AG04449 (cell line): ENCODE results near the gene ASCC3.

Source experiments
- CTCF ChIA-PET: fragments of 350-600 bp; formaldehyde crosslinking; extraction: SDS; loops from one replicate; lab custom pipeline; 2021; ENCODE audit warnings: antibody characterized with exemption; lab: Yijun Ruan, JAX
- POLR2A ChIA-PET: fragments of 400-600, 350-600 bp; formaldehyde crosslinking; extraction: SDS; loops from one replicate; lab custom pipeline; 2020; ENCODE audit warnings: antibody characterized with exemption, inconsistent platforms; lab: Yijun Ruan, JAX
- DNase-seq: peaks from one replicate; pipeline ENCODE4 v3.0.0-alpha.2; 2010; ENCODE audit warnings: low read depth, low spot score
- H3K4me3 ChIP-seq: 2 replicates; pipeline ENCODE4 v1.5.1; 2011; ENCODE audit warnings: low read depth, mild to moderate bottlenecking, control low read depth, low read length
- TF ChIP-seq, protein P1 (sequence below): IDR thresholded peaks from one replicate; pipeline ENCODE4 v1.5.1; 2011; ENCODE audit warnings: mild to moderate bottlenecking, moderate library complexity, low read length, control low read depth, inconsistent platforms; ENCODE audit not compliant: insufficient read depth; ENCODE audit errors: missing control alignments

Gene ASCC3

DNA sequence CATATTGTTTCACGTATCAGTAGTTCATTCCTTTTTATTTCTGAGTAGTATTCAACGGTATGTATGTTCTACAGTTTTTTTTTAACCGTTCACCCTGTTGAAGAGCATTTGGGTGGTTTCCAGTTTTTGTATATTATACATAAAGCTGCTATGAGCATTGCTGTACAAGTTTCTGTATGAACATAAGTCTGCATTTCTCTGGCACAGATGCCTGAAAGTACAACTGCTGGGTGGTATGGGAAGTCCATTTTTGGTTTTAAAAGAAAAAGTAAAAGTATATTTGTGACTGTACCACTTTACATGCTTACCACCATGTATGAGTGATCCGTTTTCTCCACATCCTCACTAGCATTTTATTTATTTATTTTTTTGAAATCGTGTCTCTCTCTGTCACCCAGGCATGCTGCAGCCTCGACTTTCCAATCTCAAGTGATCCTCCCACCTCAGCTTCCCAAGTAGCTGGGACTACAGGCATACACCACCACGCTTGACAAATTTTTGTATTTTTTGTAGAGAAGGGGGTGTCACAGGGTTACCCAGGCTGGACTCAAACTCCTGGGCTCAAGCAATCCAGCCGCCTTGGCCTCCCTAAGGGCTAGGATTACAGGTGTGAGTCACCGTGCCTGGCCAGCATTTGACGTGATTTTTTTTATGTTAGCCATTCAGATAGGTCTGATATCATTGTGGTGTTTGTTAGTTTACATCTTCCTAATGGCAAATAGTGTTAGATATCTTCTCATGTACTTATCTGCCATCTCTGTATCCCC, 405.4 kb downstream of the ASCC3 start:
- CTCF ChIA-PET: interaction anchor here (1.2 to 11.4 kb wide), 6 partner anchors 9 to 368 kb away, joined by 3 to 180 read pairs (median 5); no protein-coding TSS in a partner anchor

DNA sequence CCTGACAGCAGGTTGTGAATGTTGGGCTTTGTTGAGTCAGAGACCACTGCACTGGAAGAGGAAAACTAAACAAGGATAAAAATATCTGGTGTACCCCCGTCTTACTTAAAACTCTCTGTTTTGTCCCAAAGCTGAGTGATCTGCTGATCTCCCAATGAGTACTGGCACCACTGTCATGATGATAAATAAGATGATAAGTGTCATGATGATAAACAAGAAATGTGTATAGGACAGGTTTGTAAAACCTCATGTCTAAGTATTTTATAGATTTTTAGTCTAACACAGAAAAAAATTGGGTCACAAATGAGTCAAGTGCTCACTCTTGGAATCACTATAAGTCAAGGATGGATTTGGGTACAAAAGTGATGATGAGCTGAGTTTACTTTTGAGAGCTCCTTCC, 407.9 kb downstream of the ASCC3 start:
- no peak overlapping the region for H3K4me3 ChIP-seq
- ChIA-PET POLR2A (interaction anchor here (2.0 kb wide), 1 partner anchor 8 kb away, joined by 7 read pairs; the partner anchor contains the start of gene SIM1), CTCF (interaction anchor here (0.9 to 11.4 kb wide), 5 partner anchors 11 to 360 kb away, joined by 3 to 180 read pairs (median 6); no protein-coding TSS in a partner anchor)
- TF ChIP-seq, protein P1, sequence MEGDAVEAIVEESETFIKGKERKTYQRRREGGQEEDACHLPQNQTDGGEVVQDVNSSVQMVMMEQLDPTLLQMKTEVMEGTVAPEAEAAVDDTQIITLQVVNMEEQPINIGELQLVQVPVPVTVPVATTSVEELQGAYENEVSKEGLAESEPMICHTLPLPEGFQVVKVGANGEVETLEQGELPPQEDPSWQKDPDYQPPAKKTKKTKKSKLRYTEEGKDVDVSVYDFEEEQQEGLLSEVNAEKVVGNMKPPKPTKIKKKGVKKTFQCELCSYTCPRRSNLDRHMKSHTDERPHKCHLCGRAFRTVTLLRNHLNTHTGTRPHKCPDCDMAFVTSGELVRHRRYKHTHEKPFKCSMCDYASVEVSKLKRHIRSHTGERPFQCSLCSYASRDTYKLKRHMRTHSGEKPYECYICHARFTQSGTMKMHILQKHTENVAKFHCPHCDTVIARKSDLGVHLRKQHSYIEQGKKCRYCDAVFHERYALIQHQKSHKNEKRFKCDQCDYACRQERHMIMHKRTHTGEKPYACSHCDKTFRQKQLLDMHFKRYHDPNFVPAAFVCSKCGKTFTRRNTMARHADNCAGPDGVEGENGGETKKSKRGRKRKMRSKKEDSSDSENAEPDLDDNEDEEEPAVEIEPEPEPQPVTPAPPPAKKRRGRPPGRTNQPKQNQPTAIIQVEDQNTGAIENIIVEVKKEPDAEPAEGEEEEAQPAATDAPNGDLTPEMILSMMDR: no peak
- DNase-seq: no peak

More for the DNA sequence above, 405.4 kb downstream of the ASCC3 start:
- TF ChIP-seq, protein P1: no peak
- no peak overlapping the region for H3K4me3 ChIP-seq
- no peak for DNase-seq
- POLR2A ChIA-PET: no interaction called here

DNA sequence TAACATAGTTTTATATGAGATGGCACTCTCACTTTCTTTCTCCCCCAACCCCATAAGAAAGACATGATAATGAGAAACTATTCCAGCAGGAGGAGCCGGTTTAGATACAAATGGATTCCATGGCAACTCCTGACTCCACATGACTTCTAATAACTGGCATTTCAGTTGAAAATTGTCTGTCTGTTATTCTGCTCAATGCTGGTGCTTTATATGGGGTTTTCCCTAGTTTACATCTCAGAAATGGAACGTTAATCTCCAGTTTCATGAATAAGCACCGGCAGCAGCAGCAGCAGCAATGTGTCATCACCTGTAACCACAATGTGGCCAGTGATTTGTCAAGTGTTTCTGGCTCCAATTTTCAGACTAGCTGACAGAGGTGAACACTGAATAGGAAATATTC, 408.5 kb downstream of the ASCC3 start:
- no peak overlapping the region for H3K4me3 ChIP-seq
- DNase-seq: no peak
- POLR2A ChIA-PET: interaction anchor here (2.0 kb wide), 1 partner anchor 8 kb away, joined by 7 read pairs; the partner anchor contains the start of gene SIM1
- CTCF ChIA-PET: interaction anchor here (0.9 to 11.4 kb wide), 4 partner anchors 10 to 359 kb away, joined by 3 to 180 read pairs (median 8); no protein-coding TSS in a partner anchor
- TF ChIP-seq, protein P1: no peak

DNA sequence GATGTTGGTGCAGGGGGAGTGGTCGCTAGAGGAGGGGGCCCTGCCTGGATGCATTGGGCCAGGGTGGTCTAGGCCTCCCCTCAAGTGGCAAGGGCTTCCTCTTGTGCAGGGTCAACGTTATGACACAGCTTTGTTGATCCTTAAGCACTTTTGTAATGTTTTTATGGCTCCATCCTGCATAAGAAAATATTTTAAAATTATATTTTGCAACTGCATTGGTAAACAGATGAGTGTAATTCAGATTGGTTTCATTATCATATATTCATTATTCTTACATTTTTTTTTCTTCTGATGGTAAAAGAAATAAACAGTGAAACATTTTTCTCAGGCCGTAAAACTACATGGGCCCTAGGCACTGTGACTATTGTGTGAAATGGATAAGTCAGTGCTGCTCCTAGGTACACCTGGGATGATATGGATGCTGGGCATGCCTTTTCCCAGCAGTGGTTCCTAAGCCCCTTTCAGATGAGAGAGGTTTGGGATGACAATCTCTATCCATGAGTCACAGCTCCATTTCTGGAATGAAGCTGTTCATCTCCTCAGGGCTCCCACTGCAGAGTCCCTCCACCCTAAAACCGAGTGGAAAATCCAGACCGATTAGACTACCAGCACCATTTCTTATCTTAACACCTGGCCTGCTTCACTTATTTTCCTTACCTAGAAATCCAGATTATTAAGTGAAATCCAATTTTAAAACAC, 410.6 kb downstream of the ASCC3 start:
- no peak overlapping the region for H3K4me3 ChIP-seq
- POLR2A ChIA-PET: no interaction called here
- no peak for DNase-seq
- TF ChIP-seq, protein P1: no peak
- CTCF ChIA-PET: interaction anchor here (0.9 to 11.4 kb wide), 6 partner anchors 9 to 363 kb away, joined by 3 to 180 read pairs (median 4); no protein-coding TSS in a partner anchor

DNA sequence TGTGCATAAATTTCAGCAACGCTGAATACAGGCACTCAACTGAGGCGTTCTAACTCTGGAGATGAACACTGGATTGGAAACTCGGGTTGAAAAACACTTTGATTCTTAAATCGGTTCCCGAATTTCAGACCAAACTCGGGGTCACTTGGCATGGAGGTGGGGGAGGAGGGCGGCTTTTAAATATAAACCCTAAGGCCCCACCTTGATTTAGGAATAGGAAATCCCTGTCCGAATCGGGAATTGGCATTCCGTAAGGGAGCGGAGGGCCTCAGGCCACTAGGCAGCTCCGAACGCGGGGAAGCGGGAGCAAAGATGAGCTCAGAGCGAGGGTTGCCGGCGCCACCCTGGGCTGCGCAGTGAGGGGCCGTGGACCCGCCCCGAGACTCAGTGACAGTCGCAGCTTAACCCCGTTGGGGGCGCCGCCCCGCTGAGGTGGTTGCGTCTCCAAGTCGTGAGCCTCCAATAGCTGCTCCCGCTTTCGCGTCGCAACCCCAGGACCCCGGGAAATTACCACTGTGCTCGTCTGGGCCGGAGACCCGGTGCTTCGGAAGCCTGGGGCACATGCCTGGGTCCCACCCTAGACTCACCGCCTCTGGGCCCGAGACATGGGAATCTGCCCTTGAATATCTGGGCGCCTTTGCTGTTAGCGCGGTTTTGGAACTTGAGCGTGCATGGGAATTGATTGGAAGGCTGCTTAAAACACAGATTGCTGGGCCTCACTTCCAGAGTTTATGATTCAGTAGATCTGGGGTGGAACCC, 411.8 kb downstream of the ASCC3 start:
- no peak for DNase-seq
- TF ChIP-seq, protein P1: no peak
- no peak overlapping the region for H3K4me3 ChIP-seq
- CTCF ChIA-PET: interaction anchor here (0.9 to 1.5 kb wide), 2 partner anchors 8 to 195 kb away, joined by 4 read pairs; no protein-coding TSS in a partner anchor
- POLR2A ChIA-PET: no interaction called here
